ENCODE results near the gene TMEM151A.
"Not testable (repeated sequence)": the region's sequence is repeated elsewhere in the genome, so short reads cannot be mapped to it uniquely, and the experiment has no call there.

Gene TMEM151A

GRCh38 chr11:66291706-66292542, at the start of gene TMEM151A:
Gene TMEM151A (plus strand): TSS chr11:66291894. CDS start chr11:66292014, 120 bp downstream.
- H3K4me3 Mint-ChIP-seq, result peak within 1 kb of the TSS; percentile 24
- no peak within 1 kb of the TSS for H3K27ac Mint-ChIP-seq
- peaks cover 36% of the 10 kb centered on the region for H3K4me1 Mint-ChIP-seq (ENCODE audit: low read depth)
- no peaks in the 10 kb centered on the region for H3K9me3 Mint-ChIP-seq
- H3K27me3 Mint-ChIP-seq, result peaks cover 51% of the 10 kb centered on the region
- peaks cover 11% of the 10 kb centered on the region for H3K36me3 Mint-ChIP-seq (ENCODE audit: low read depth)
- intact Hi-C loops (cut with micrococcal nuclease), result no loop called here

DNA sequence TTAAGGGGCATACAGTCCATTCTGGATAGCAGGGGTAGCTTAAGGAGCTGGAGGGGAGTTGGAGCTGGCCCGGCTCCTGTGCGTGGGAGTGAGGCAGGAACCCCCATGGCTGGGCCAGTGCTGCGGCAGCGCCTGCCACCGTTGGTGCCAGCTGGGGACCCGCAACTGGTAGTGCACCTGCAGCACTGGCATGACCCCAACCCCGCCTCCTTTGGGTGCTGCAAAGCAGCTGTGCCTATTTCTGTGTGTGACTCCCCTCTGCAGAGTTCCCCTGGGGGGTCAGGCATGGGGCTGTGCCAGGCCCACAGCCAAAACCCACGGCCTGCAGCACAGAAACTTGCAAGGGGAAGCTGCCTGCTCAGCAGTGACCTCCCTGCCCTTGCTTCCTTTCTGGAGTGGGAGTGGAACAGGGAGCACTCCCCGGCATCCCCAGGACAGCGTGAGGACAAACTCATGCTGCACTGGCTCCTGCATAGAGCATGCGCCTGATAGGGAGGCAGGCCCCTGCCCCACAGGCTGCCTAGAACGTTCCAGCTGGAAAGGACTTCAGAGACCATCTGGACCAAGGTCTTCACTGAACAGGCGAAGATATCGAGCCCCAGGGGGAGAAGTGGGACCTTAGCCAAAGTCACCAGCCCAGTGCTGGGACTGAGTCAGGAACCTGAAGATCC, 49.5 kb upstream of the TMEM151A start:
- Mint-ChIP-seq H3K9me3 (no peaks in the 10 kb centered on the region), H3K27ac (no peak overlapping the region), H3K27me3 (no peaks in the 10 kb centered on the region), H3K4me1 (ENCODE audit: low read depth) (peaks cover 8% of the 10 kb centered on the region), H3K4me3 (no peak overlapping the region), H3K36me3 (ENCODE audit: low read depth) (peaks cover 98% of the 10 kb centered on the region)
- intact Hi-C loops (cut with micrococcal nuclease), result no loop called here

- H3K36me3 Mint-ChIP-seq (ENCODE audit: low read depth), result peaks cover 94% of the 10 kb centered on the region
- H3K27me3 Mint-ChIP-seq, result no peaks in the 10 kb centered on the region
These were observed 47.7 kb upstream of the TMEM151A start for GRCh38 chr11:66243782-66244535.

GRCh38 chr11:66247295-66247694, 44.4 kb upstream of the TMEM151A start:
- intact Hi-C loops (cut with micrococcal nuclease), result no loop called here

More at GRCh38 chr11:66243782-66244535, 47.7 kb upstream of the TMEM151A start:
- H3K4me3 Mint-ChIP-seq, result no peak overlapping the region
- peaks cover 8% of the 10 kb centered on the region for H3K4me1 Mint-ChIP-seq (ENCODE audit: low read depth)
- H3K27ac Mint-ChIP-seq, result no peak overlapping the region
- intact Hi-C loops (cut with micrococcal nuclease), result no loop called here
- no peaks in the 10 kb centered on the region for H3K9me3 Mint-ChIP-seq

GRCh38 chr11:66247801-66248200, 43.9 kb upstream of the TMEM151A start:
- no peaks in the 10 kb centered on the region for H3K4me1 Mint-ChIP-seq (ENCODE audit: low read depth)
- H3K4me3 Mint-ChIP-seq, result no peak overlapping the region
- H3K9me3 Mint-ChIP-seq, result no peaks in the 10 kb centered on the region
- intact Hi-C loops (cut with micrococcal nuclease), result no loop called here
- no peaks in the 10 kb centered on the region for H3K27me3 Mint-ChIP-seq
- H3K36me3 Mint-ChIP-seq (ENCODE audit: low read depth), result peaks cover 74% of the 10 kb centered on the region
- H3K27ac Mint-ChIP-seq, result no peak overlapping the region

More at GRCh38 chr11:66247295-66247694, 44.4 kb upstream of the TMEM151A start:
- Mint-ChIP-seq H3K4me3 (no peak overlapping the region), H3K36me3 (ENCODE audit: low read depth) (peaks cover 79% of the 10 kb centered on the region), H3K9me3 (no peaks in the 10 kb centered on the region), H3K27me3 (no peaks in the 10 kb centered on the region), H3K27ac (no peak overlapping the region), H3K4me1 (ENCODE audit: low read depth) (no peaks in the 10 kb centered on the region)

DNA sequence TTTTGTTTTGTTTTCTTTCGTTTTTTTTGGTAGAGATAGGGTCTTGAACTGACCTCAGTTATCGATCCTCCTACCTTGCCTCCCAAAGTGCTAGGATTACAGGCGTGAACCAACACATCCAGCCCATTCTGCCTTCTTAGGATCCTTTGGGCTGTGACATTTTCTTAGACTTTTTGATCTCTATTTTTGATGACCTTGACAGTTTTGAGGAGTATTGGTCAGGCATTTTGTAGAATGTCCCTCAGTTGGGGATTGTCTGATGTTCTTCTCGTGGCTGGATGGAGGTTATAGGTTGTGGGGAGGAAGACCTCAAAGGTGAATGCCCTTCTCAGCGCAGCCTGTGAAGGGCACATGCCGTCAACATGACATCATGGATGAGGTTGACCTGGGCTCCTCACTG, 42.8 kb upstream of the TMEM151A start:
- intact Hi-C loops (cut with micrococcal nuclease), result no loop called here
- Mint-ChIP-seq H3K27ac (no peak overlapping the region), H3K4me1 (ENCODE audit: low read depth) (no peaks in the 10 kb centered on the region), H3K9me3 (no peaks in the 10 kb centered on the region), H3K36me3 (ENCODE audit: low read depth) (peaks cover 63% of the 10 kb centered on the region), H3K4me3 (no peak overlapping the region), H3K27me3 (peaks cover 9% of the 10 kb centered on the region)

DNA sequence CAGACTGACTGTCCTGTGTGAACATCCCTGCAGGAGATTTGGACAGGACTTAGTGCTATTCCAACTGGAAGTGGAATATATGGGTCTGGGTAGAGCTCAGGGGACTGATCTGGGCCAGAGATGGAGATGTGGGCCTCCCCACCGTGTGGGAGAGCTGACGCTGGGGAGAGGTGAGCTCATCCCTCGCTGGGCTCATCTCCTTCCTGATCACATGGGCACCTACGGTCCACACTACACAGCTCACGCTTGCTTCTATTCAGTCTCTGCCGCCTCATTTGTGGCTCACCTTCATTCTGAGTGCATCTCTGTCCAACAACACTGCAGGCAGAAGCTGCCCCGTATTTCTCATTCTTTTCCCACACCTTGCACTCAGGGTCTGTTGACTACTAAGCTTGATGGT, 39.9 kb upstream of the TMEM151A start:
- H3K36me3 Mint-ChIP-seq (ENCODE audit: low read depth), result peaks cover 36% of the 10 kb centered on the region
- no peak overlapping the region for H3K4me3 Mint-ChIP-seq
- H3K27ac Mint-ChIP-seq, result no peak overlapping the region
- H3K9me3 Mint-ChIP-seq, result no peaks in the 10 kb centered on the region
- peaks cover 3% of the 10 kb centered on the region for H3K4me1 Mint-ChIP-seq (ENCODE audit: low read depth)
- intact Hi-C loops (cut with micrococcal nuclease), result no loop called here
- H3K27me3 Mint-ChIP-seq, result peaks cover 32% of the 10 kb centered on the region

DNA sequence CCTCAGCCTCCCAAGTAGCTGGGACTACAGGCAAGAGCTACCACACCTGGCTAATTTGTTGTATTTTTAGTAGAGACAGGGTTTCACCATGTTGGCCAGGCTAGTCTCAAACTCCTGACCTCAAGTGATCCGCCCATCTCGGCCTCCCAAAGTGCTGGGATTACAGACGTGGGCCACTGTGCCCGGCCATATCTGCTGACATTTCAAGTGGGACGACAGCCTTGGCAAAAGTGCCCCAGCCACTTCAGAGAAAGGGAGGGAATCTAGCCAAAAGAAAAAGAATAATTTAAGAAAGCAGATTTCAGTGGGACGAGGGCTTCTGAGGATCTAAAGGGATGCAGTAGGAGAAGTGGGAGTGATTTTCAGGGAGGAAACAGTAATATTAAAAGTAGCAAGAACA, 38.6 kb upstream of the TMEM151A start:
- not testable (repeated sequence) for H3K4me3 Mint-ChIP-seq

DNA sequence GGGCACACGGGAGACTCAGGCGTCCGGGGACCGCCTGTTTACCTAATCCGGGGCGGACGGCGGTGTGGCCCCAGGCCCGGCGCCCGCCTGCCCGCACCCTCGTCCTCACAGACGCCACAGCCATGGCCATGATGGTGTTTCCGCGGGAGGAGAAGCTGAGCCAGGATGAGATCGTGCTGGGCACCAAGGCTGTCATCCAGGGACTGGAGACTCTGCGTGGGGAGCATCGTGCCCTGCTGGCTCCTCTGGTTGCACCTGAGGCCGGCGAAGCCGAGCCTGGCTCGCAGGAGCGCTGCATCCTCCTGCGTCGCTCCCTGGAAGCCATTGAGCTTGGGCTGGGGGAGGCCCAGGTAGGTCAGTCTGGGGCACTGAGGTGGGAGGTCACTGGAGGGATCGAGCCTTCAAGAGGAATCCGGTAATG, 33.2 kb upstream of the TMEM151A start:
- H3K27ac Mint-ChIP-seq, result no peak overlapping the region
- peaks cover 15% of the 10 kb centered on the region for H3K4me1 Mint-ChIP-seq (ENCODE audit: low read depth)
- H3K4me3 Mint-ChIP-seq, result peak overlapping the region; percentile 69
- H3K9me3 Mint-ChIP-seq, result no peaks in the 10 kb centered on the region
- H3K27me3 Mint-ChIP-seq, result peaks cover 61% of the 10 kb centered on the region
- H3K36me3 Mint-ChIP-seq (ENCODE audit: low read depth), result peaks cover 5% of the 10 kb centered on the region
- intact Hi-C loops (cut with micrococcal nuclease), result loop anchor here (1.0 kb wide), 1 partner anchor 36 kb away; no protein-coding TSS in a partner anchor

More for the DNA sequence above, 38.6 kb upstream of the TMEM151A start:
- Mint-ChIP-seq H3K27me3 (peaks cover 41% of the 10 kb centered on the region), H3K36me3 (ENCODE audit: low read depth) (peaks cover 25% of the 10 kb centered on the region)
- H3K9me3 Mint-ChIP-seq; intact Hi-C loops (cut with micrococcal nuclease); H3K27ac Mint-ChIP-seq; H3K4me1 Mint-ChIP-seq (ENCODE audit: low read depth): not testable (repeated sequence)

- H3K4me3 Mint-ChIP-seq, result no peak overlapping the region
- peaks cover 5% of the 10 kb centered on the region for H3K36me3 Mint-ChIP-seq (ENCODE audit: low read depth)
- intact Hi-C loops (cut with micrococcal nuclease), result no loop called here
- H3K9me3 Mint-ChIP-seq, result no peaks in the 10 kb centered on the region
- peaks cover 56% of the 10 kb centered on the region for H3K27me3 Mint-ChIP-seq
- H3K4me1 Mint-ChIP-seq (ENCODE audit: low read depth), result peaks cover 15% of the 10 kb centered on the region
- H3K27ac Mint-ChIP-seq, result no peak overlapping the region
These were observed 32.5 kb upstream of the TMEM151A start for GRCh38 chr11:66259225-66259624.

- H3K4me3 Mint-ChIP-seq, result no peak overlapping the region
- H3K27ac Mint-ChIP-seq, result no peak overlapping the region
- no peaks in the 10 kb centered on the region for H3K9me3 Mint-ChIP-seq
- peaks cover 52% of the 10 kb centered on the region for H3K27me3 Mint-ChIP-seq
- H3K36me3 Mint-ChIP-seq (ENCODE audit: low read depth), result peaks cover 5% of the 10 kb centered on the region
- intact Hi-C loops (cut with micrococcal nuclease), result no loop called here
- peaks cover 15% of the 10 kb centered on the region for H3K4me1 Mint-ChIP-seq (ENCODE audit: low read depth)
These were observed 31.7 kb upstream of the TMEM151A start for GRCh38 chr11:66259956-66260355.

- Mint-ChIP-seq H3K36me3 (ENCODE audit: low read depth) (peaks cover 5% of the 10 kb centered on the region), H3K27ac (no peak overlapping the region)
- intact Hi-C loops (cut with micrococcal nuclease), result no loop called here
These were observed 30.1 kb upstream of the TMEM151A start for GRCh38 chr11:66261578-66261977.

GRCh38 chr11:66262191-66262590, 29.5 kb upstream of the TMEM151A start:
- intact Hi-C loops (cut with micrococcal nuclease), result no loop called here
- H3K36me3 Mint-ChIP-seq (ENCODE audit: low read depth), result peaks cover 5% of the 10 kb centered on the region
- peaks cover 23% of the 10 kb centered on the region for H3K4me1 Mint-ChIP-seq (ENCODE audit: low read depth)
- no peak overlapping the region for H3K4me3 Mint-ChIP-seq
- H3K9me3 Mint-ChIP-seq, result no peaks in the 10 kb centered on the region
- H3K27ac Mint-ChIP-seq, result no peak overlapping the region
- H3K27me3 Mint-ChIP-seq, result peaks cover 30% of the 10 kb centered on the region

More at GRCh38 chr11:66261578-66261977, 30.1 kb upstream of the TMEM151A start:
- Mint-ChIP-seq H3K4me1 (ENCODE audit: low read depth) (peaks cover 23% of the 10 kb centered on the region), H3K27me3 (peaks cover 36% of the 10 kb centered on the region), H3K9me3 (no peaks in the 10 kb centered on the region), H3K4me3 (no peak overlapping the region)

DNA sequence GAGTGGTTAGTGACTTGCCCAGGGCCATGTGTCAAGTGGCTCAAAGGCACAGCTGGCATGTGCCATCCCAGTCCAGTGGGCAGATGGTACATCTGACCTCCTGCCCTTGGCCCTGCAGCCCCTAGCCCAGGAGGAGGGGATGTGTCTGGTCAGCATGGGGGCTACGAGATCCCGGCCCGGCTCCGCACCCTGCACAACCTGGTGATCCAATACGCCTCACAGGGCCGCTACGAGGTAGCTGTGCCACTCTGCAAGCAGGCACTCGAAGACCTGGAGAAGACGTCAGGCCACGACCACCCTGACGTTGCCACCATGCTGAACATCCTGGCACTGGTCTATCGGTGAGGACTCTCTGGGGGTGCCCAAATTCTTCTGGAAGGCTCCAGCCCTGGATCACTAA, 29.0 kb upstream of the TMEM151A start:
- Mint-ChIP-seq H3K9me3 (no peaks in the 10 kb centered on the region), H3K27ac (no peak overlapping the region), H3K27me3 (peaks cover 25% of the 10 kb centered on the region), H3K4me3 (no peak overlapping the region), H3K36me3 (ENCODE audit: low read depth) (peaks cover 8% of the 10 kb centered on the region), H3K4me1 (ENCODE audit: low read depth) (peaks cover 25% of the 10 kb centered on the region)
- intact Hi-C loops (cut with micrococcal nuclease), result no loop called here
